Measurements from ENCODE around the gene SAMD4A. TPM values are rescaled to one million over a fixed set of nuclear protein-coding genes. Genes with fewer than 3 reads are reported as not detected.

SAMD4A gene
- total RNA-seq, 1 donor from 2014 or later: 66.0 TPM

DNA sequence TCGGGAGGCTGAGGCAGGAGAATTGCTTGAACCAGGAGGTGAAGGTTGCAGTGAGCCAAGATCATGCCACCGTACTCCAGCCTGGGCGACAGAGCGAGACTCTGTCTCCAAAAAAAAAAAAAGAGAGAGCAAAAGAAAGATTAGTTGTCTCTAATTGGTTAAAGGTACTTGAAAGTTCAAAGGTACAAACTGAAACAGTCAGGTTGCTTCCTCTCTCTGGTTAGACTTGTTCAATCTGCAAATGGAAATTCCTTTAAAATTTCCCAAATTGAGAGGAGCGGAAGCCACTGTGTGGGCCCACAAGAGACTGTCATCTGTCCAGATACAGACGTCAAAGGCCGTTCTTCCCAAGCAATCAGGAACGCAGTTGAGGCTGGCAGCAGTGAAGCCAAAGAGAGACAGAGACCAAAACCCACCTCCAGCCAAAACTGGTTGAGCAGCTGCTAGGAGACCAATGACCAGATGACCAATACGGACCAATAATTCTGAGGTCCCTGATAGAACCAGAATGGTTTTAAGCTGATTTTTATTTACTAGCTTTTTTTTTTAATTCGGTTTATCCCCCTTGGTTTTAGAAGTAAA, 272.1 kb downstream of the SAMD4A start:
- no peak for DNase-seq (ENCODE audit: low spot score in 2 of 2)
- Histone ChIP-seq H3K27me3 (no peaks in the 10 kb centered on the region), H3K36me3 (no peaks in the 10 kb centered on the region), H3K4me1 (peaks cover 0 to 10% of the 10 kb centered on the region in 2 donors), H3K4me3 (no peak overlapping the region), H3K27ac (peak overlapping the region; percentile 42 to 53), H3K9me3 (no peaks in the 10 kb centered on the region)
- intact Hi-C loops (cut with DNase I): no loop called here
- no peak for TF ChIP-seq CTCF (IDR thresholded peaks at IDR 0.05)

- intact Hi-C loops (cut with DNase I): no loop called here
- H3K4me1 ChIP-seq: peaks cover 0 to 10% of the 10 kb centered on the region in 2 donors
- peak in 1 of 2 donors; percentile 66 for DNase-seq (ENCODE audit: low spot score in 2 of 2)
- no peak for TF ChIP-seq CTCF (IDR thresholded peaks at IDR 0.05)
- no peaks in the 10 kb centered on the region for H3K36me3 ChIP-seq
- no peaks in the 10 kb centered on the region for H3K9me3 ChIP-seq
- H3K27ac ChIP-seq: peak overlapping the region; percentile 53 to 65
- no peaks in the 10 kb centered on the region for H3K27me3 ChIP-seq
- no peak overlapping the region for H3K4me3 ChIP-seq
Measured at GRCh38 chr14:54839701-54840119, 272.8 kb downstream of the SAMD4A start.

DNA sequence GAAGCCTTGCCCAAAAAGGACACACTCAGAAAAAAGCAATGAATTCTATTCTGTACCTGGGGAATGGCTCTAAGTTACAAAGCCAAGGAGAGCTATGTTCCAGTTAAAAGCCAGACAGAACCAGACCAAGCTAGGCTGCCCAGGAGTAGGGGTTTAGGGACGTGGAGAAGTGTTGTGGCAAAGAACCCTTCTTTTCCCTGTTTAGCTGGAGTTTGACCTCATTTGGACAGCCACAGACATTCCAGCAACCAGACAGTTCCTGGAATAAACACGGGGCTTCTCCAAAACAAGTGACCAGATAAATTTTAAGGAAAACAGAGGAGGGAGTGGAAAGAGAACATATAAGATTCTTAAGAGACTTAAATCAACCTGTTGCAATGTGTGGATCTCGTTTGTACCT, 273.4 kb downstream of the SAMD4A start:
- no peak overlapping the region for H3K4me3 ChIP-seq
- no peak for DNase-seq (ENCODE audit: low spot score in 2 of 2)
- no peaks in the 10 kb centered on the region for H3K27me3 ChIP-seq
- no peak for TF ChIP-seq CTCF (IDR thresholded peaks at IDR 0.05)
- H3K9me3 ChIP-seq: no peaks in the 10 kb centered on the region
- intact Hi-C loops (cut with DNase I): no loop called here
- no peaks in the 10 kb centered on the region for H3K36me3 ChIP-seq
- peak overlapping the region; percentile 53 to 65 for H3K27ac ChIP-seq
- peaks cover 0 to 10% of the 10 kb centered on the region in 2 donors for H3K4me1 ChIP-seq

DNA sequence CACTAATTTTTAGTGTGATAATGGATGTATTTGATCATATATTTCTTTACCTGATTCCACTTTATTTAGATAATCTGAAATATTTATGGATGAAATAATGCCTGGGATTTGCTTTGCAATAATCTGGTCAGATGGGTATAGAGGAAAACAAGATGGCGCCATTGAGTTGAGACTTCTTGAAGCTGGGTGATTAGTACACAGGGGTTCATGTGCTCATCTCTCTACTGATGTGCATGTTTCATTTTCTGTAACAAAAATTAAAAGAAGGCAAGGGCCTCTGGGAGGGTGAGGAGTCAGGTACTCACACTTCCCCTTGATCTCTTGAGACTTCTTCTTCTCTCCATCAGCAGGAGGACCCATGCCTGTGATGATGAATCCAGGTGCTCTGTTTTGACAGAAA, 273.9 kb downstream of the SAMD4A start:
- TF ChIP-seq CTCF (IDR thresholded peaks at IDR 0.05): no peak
- Histone ChIP-seq H3K36me3 (no peaks in the 10 kb centered on the region), H3K9me3 (no peaks in the 10 kb centered on the region), H3K4me1 (peaks cover 0 to 10% of the 10 kb centered on the region in 2 donors), H3K27me3 (no peaks in the 10 kb centered on the region), H3K27ac (no peak overlapping the region), H3K4me3 (no peak overlapping the region)
- no peak for DNase-seq (ENCODE audit: low spot score in 2 of 2)
- intact Hi-C loops (cut with DNase I): no loop called here

Other genes starting within 250 kb of the SAMD4A start
- gene CDKN3, start 170.1 kb upstream of the SAMD4A start, total RNA-seq: not detected
- 173 TPM for gene CNIH1, start 125.8 kb upstream of the SAMD4A start, total RNA-seq
- 27.5 TPM for gene GMFB, start 78.1 kb upstream of the SAMD4A start, total RNA-seq
- 1.2 TPM for gene CGRRF1, start 57.2 kb upstream of the SAMD4A start, total RNA-seq